NCI-H345 treated with DMSO at 0.1 percent for 48 hours (cell line): ENCODE measurements around the gene ASPHD1.
A peak's percentile ranks its signal among the peaks of the same experiment; 100 is the strongest.
"Not testable (repeated sequence)": the region's sequence is repeated elsewhere in the genome, so short reads cannot be mapped to it uniquely, and the experiment has no call there.

ENCODE experiments used
- DNase-seq: peaks from one replicate; lab custom pipeline; 2025; ENCODE audit not compliant: unreplicated experiment; lab: John Stamatoyannopoulos, UW

ASPHD1 gene

DNA sequence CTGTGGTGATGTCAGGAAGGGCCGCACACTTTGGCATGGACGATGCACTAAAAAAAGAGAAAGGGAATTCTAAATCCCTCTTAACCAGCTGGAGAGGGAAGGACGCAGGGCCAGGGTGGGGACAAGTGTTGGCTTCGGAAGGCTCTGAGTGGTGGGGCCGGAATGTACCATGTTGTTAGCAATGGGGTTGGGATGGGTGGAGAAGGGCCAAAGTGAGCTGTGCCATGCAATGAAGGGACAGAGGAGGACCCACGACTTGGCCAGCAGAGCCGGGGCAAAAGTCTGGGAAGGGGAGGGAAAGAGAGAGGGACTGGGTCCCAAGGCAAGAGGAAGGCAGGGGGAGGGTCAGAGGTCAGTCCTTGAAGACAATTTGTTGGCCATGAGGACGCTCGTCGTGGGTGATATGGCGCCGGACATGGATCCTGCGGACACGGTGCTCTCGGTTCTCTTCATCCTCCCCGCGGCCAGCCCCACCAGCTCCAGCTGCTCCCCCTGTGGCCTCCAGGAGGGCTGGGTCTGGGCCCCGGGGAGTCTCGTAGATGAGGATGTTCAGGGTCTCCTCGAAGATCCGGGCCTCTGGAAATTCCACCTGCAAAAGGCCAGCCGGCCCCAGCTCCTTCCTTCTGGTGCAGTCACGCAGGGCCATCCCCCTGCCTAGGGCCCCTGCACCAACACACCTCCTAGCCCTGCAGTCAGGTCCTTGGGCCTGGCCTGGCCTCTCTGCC, 6.4 kb downstream of the ASPHD1 start:
- no peak for DNase-seq

DNA sequence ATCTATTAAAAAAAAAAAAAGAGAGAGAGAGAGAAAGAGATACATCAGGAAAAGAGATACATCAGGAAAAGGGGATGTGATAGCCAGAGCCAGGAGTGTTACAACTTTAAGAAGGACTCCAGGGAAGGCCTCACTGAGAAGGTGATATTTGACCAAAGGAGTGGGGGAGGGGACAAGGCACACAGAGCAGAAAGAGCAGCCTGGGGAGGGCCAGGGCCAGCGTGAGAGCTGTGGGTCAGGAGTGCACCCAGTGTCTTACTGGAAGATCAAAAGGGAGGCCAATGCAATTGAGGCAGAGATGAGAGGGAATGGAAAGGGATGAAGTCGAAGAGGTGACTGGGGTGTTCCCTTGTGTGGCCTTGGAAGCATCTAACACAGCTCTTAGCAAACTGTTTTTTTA, 7.7 kb downstream of the ASPHD1 start:
- no peak for DNase-seq

- DNase-seq, result no peak
Measured at GRCh38 chr16:29908719-29909220, 8.5 kb downstream of the ASPHD1 start.

DNA sequence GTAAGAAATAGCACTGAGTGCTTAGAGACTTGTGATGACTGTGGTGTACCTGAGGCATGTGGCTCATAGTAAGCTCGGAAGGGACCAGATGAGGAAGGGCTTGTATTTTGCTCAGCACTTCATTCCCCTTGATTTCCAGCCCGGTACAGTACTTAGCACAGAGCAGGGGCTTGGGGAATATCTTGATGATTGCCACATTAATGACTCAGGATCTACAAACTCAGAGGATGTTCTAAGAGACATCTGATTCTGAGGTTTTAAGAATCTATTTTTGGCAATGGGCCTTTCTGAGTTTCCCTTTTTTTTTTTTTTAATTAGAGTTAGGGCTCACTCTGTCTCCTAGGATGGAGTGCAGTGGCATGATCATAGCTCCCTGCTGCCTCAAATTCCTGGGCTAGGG, 9.1 kb downstream of the ASPHD1 start:
- no peak for DNase-seq

DNA sequence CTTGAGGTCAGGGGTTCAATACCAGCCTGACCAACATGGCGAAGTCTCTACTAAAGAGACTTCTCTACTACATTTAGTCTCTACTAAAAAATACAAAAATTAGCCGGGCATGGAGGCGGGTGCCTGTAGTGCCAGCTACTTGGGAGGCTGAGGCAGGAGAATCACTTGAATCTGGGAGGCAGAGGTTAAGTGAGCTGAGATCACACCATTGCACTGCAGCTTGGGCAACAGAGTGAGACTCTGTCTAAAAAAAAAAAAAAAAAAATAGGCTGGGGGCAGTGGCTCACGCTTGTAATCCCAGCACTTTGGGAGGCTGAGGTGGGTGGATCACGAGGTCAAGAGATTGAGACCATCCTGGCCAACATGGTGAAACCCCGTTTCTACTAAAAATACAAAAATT, 9.6 kb downstream of the ASPHD1 start:
- DNase-seq, result not testable (repeated sequence)

DNA sequence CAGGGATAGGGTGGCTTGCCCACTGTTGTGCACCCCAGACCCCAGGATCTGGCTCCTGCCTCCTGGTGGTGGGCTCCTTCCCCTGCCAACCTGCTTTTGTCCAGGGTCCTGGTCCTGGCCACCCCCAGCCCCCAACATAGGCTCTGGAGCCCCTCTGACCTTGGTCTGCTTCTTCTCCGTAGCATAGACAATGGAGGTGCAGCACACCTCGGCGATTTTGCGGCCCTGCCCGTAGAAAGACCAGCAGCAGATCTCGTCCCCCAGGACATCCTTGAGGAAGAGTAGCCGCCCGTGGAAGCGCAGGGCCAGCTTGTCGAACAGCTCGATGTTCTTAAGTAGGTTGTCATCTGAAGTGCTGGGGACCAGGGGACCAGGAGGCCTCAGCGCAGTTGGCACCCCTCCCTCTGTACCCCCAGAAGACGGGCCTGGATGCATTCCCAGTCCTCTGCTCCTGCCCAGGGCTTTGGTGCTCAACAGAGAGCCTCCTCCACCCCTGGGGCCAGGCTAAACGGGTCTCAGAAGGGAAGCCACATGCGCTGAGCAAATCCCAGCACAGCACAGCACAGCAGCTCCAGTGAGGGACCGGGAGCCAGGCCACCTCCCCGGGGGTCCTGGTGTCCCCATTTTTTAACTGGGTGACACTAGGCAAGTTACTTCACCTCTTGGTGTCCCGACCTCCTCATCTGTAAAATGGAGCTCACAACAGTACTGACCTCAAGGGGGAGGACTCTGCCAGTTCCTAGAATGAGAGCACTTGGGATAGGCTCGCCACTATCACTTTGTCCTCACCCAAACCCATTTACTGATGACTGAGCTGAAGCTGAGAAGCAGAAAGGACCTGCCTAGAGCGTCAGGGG, 10.8 kb downstream of the ASPHD1 start:
- DNase-seq, result no peak

- no peak for DNase-seq
Measured at GRCh38 chr16:29911676-29912010, 11.4 kb downstream of the ASPHD1 start.

- no peak for DNase-seq
Measured at GRCh38 chr16:29912087-29912486, 11.8 kb downstream of the ASPHD1 start.

- DNase-seq, result no peak
Measured at GRCh38 chr16:29913514-29913913, 13.2 kb downstream of the ASPHD1 start.

DNA sequence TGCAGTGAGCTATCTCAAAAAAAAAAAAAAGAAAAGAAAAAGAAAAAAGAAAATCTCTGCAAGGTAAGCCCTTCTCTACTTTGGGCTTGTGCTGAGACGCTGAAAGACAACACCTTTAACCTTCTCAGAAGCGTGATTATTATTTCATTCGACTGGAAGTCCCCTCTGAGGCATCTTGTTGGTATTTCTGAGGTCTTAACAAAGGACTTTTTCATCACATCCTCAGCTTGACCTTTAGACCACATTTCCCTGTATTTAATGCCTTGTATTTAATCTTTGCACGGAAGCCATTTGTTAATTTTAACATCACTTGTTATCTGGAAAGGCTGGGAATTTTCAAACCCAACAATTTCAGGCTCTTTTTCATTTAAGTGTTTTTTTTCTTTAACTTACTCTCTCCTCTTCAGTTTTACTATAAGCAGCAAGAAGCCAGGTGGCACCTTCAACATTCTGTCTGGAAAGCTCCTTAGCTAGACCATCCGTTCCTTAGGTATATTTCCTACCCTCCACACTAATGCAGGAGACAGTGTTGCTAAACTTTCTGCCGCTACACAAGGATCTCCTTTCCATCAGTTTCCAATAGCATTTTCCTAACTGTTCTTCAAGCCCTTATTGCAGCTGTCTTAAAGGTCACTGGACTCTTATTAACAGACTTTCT, 15.4 kb downstream of the ASPHD1 start:
- DNase-seq, result no peak

DNA sequence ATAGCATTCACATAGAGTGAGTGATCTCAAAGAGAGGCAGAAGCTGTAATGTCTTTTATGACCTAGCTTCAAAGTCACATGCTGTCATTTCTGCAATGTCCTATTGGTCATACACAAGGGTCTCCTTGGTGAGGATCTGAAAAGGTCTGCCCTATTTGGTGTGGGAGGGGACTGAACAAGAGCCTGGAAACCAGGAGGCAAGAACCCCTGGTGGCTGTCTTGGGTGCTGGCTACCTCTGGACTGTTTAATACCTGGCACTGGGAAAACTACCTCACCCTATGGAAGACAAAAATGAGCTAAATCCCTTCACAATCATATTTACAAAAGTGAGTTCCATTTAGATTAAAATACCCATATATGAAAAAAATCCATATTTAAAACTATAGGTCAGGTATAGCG, 16.7 kb downstream of the ASPHD1 start:
- DNase-seq, result no peak

GRCh38 chr16:29920288-29921033, 20.2 kb downstream of the ASPHD1 start:
- no peak for DNase-seq

DNA sequence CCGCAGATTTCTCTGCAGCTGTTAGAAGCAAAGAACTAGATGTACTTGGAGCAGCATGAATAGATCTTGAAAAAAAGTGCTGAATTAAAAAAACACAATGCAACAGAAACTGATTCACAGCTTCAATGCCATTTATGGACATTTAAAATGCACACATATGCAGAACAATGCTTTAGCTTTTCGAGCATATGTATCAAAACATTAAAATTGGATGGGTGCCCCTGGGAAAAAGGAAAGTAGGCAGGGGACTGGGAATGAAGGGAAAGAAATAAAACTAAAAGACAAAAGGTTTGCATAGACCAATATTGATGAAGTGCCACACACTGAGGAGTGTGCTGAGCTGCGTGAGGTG, 20.7 kb downstream of the ASPHD1 start:
- DNase-seq, result no peak

DNA sequence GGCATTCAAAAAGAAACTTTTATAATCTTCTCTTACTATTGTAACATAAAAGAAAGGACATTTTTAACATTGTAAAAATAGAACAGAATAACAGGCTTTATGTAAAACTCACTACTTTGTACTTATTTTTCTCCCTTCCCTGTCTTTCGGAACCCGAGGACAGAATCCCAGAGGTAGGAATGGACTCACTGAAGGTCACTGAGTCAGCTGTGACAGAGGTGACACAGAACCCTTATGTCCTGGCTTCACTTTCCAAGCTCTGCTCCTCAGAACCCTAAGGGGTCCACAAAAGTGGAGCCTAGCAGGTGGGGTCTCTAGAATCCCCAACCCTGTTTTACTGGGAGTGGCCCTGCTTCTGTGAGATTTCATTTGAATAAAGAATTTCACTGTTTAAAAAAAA, 22.0 kb downstream of the ASPHD1 start:
- DNase-seq, result no peak

DNA sequence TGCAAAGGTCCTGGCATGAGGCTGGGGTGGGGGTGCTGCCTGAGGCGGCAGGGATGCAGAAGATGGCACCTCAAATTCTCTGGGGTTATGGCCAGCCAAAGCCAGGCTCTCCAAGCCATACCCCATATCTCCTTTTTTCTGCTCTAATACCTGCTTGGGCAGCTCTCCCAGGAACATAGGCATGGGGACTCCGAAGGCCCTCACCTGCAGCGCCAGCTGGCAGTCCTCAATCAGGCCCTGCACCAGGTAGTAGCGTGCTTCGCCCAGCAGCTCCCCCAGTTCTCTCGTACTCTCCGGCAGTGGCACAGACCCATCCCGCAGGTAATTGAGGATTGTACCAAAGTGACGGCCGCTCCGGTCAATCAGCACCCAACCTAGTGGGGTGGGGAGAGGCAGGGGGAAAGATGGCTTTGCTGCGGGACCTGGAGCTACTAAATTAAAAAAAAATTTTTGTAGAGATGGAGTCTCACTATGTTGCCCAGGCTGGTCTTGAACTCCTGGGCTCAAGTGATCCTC, 22.8 kb downstream of the ASPHD1 start:
- DNase-seq, result no peak

DNA sequence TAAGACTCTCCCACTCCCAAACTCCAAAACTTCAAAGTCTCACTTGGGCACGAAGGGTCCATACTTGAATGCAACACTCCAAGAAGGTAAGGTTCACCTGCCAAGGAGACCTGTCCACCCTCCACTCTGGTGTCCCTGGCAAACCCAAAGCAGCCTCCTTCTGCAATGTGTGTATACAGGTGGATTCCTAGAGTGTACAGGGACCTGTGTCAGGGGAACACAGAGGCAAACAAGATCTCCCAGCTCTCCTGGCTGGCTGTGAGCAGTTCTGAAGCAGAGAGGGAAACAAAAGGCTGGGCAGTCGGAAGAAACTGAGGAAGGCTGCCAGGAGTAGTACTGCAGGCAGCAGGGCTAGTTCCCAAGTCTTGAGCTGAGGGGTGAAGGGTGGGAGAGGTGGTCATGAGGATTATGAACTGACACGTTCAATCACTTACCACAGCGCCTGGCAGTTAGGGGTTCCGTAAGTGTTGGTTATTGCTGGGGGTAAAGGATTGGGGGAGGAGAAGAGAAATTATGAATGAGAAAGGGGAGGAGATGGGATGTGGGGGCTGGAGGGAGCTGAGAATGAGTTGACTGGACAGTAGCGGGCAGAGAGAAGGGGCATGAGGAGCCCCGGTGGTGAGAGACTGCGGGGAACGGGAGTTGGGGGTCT, 24.9 kb downstream of the ASPHD1 start:
- DNase-seq, result no peak

DNA sequence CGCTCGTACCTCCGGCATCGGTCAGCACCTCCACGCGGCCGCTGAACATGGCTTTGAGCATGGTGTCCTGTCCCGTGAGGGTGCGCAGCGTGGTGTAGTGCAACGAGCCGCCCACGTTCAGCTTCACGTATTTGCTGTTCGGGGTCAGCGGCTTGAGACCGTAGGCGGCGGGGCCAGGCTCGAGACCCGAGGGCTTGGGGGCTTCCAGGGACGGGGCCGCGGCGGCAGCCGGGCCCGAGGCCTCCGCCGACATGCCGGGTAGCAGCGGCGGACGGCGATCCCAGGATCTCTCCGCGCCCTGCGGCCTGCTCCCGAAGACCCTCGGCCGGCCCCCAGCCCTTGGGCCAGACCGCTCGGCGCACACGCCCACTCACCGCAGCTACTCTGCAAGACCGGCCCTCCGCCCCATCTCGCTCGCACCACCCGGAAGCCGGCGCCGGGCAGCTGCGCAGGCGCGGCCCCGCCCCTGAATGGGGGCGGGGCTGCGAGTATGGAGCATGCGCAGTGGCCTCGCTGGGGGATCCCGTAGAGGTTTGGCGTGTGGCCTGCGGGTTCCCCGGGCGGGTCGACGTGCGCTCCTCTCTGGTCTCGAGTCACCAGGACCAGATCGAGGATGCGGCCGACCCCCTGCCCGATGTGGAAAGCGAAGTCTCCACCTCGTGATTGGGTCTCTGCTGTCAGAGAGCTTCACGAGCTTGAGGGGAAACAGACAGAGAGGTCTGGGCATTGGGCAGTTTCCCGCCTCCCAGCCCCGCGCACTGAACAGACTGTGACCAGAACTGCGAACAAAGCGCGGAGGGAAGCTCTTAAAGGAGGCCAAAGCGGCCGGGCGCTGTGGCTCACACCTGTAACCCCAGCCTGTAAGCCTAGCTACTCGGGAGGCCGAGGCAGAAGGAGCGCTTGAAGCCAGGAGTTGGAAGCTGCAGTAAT, 25.8 kb downstream of the ASPHD1 start, which contains the start of gene KCTD13:
Gene KCTD13, minus strand, starts transcription at position 446 of the 930 bp plus-strand sequence. Its CDS starts 193 bp downstream, at position 253.
- DNase-seq, result peak; percentile 88

- DNase-seq, result peak; percentile 39
Measured at GRCh38 chr16:29926711-29927052, 26.4 kb downstream of the ASPHD1 start.
